ENCODE measurements around the gene IL1R1.
"Not testable (repeated sequence)": the region's sequence is repeated elsewhere in the genome, so short reads cannot be mapped to it uniquely, and the experiment has no call there.

The IL1R1 gene

DNA sequence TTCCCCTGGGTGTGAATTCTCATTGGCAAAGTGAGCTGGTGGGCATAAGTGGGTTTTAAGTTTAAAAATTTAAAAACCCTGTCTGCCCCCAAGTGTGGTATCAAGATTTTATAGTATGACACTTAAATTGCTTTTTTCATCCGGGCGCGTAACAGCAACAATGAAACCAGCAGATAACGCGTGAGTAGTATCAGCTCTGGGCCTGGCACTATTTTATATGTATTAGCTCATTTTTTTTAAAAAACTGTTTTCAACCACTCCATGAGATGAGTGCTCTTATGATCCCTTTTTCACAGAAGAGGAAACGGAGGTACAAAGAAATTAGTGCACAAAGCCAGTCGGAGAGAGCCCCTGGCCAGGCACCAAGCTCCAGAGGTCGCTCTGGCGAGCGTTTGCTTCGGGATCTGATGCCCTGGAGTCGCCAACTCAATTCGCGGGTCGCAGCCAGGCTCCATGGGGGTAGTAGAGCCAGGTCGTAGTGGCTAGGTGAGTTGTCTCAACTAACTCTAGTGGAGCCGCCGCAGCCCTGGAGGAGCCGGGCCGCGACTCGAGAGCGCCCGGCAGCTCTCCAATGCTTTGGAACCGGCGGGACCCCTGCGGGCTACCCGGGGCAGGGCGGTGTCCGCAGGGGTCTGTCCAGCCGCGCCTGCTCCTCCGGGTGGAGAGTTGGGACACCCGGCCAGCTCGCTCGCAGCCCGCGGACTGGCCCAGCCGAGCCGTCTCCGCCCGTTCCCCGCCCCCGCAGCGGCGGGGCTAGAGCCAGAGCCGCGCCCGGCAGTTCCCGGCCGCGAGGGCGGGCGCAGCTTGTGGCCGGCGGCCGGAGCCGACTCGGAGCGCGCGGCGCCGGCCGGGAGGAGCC, at the start of gene IL1R1:
IL1R1 (plus strand) TSS at position 777 of the 859 bp plus-strand sequence. CDS start 14,979 bp downstream, outside the sequence.
- peak within 1 kb of the TSS; percentile 10 to 87 for H3K27ac Mint-ChIP-seq
- H3K27me3 Mint-ChIP-seq: peaks cover 51% of the 10 kb centered on the region
- peak within 1 kb of the TSS; percentile 79 to 83 for H3K4me3 Mint-ChIP-seq
- peak; percentile 47 for ATAC-seq
- DNase-seq: peak in 1 of 2 donors; percentile 28
- peaks cover 52% of the 10 kb centered on the region for H3K4me1 Mint-ChIP-seq
- peaks cover 54 to 55% of the 10 kb centered on the region in 2 donors for H3K9me3 Mint-ChIP-seq

DNA sequence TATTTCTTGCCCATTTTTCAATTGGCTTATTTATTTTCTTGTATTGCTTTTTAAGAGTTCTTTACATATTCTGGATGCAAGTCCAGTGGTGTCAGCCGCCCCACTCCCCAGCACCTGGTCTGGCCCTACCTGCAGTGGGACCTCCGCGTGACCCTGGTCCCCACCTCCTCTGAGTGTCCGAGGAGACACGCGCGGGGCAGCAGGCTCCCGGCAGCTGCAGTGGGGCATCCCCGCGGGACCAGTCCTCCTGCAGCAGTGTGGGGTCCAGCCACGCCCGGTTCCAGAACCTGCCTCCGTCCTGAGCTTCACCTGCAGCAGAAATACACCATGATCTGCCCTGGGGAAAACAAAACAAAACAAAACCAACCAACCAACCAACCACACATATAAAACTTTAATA, 48.9 kb upstream of the IL1R1 start:
- ATAC-seq (no peak), DNase-seq (no peak)
- no peak overlapping the region for H3K27ac Mint-ChIP-seq
- peaks cover 6% of the 10 kb centered on the region for H3K4me1 Mint-ChIP-seq
- no peaks in the 10 kb centered on the region for H3K27me3 Mint-ChIP-seq
- peaks cover 24 to 33% of the 10 kb centered on the region in 2 donors for H3K9me3 Mint-ChIP-seq
- no peak overlapping the region for H3K4me3 Mint-ChIP-seq

DNA sequence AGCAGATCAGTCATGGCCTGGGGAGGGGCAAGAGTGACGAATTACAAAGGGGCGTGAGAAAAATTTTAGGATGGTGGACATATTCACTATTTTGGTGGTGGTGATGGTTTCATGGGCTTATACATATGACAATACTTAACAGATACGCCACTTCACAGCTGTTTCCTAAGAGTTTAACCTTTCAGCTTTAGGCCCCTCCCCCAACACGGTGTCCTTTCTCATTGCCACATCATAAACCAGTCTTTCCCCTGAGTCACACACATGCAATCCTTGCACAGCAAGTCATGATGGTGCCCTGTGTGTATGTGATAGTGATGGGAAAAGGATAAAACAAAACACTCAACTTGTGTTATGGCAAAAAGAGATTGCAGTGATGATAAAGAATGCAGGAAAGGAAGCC, 47.6 kb upstream of the IL1R1 start:
- H3K27me3 Mint-ChIP-seq: peaks cover 2% of the 10 kb centered on the region
- ATAC-seq: peak; percentile 79
- H3K4me3 Mint-ChIP-seq: no peak overlapping the region
- no peak overlapping the region for H3K27ac Mint-ChIP-seq
- peaks cover 18 to 27% of the 10 kb centered on the region in 2 donors for H3K9me3 Mint-ChIP-seq
- H3K4me1 Mint-ChIP-seq: peaks cover 8% of the 10 kb centered on the region
- DNase-seq: peak in 1 of 2 donors; percentile 42

GRCh38 chr2:102096103-102096502, 46.4 kb upstream of the IL1R1 start:
- H3K27me3 Mint-ChIP-seq: peaks cover 7% of the 10 kb centered on the region
- no peak for ATAC-seq

GRCh38 chr2:102098756-102099155, 43.8 kb upstream of the IL1R1 start:
- Mint-ChIP-seq H3K9me3 (peaks cover 0 to 7% of the 10 kb centered on the region in 2 donors), H3K27me3 (peaks cover 17% of the 10 kb centered on the region), H3K4me1 (peaks cover 21% of the 10 kb centered on the region), H3K4me3 (no peak overlapping the region), H3K27ac (no peak overlapping the region)
- DNase-seq (no peak), ATAC-seq (no peak)

More at GRCh38 chr2:102096103-102096502, 46.4 kb upstream of the IL1R1 start:
- Mint-ChIP-seq H3K9me3 (peaks cover 12 to 19% of the 10 kb centered on the region in 2 donors), H3K27ac (no peak overlapping the region), H3K4me3 (no peak overlapping the region), H3K4me1 (peaks cover 20% of the 10 kb centered on the region)
- DNase-seq: no peak

DNA sequence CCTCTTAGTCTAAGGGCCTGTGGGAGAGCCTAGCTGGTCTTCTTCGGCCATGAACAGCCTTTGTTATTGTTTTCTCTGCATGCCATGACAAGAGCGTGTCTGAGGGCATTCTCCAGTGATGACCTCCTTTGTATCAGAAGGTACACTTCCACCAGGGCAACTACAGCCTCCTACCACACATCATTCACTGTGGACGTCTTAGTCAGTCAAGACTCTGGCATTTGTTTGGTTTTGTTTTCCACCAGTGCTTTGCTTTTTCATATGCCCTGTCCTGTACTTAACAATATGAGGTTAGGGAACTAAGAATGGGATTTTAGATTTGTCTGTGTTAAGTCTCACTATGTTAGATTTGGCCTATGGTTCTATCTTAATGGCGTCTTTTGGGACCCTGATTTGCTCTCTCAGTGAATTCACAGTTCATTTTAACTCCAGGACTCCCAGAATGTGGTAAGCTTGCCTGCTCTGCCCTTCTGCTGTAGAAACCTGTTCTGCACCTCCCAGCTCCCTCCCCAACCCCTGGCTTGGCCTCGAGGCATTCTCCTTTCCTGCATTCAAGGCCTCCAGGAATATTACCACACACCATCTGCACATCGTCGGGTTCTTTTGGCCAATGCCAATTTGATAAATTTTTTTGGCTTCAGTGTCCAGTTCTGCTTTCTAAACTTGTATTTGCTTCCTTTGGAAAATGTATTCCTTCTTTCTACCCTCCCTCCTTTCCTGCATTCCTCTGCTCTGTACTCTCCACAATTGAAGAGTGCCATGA, 42.8 kb upstream of the IL1R1 start:
- Mint-ChIP-seq H3K4me3 (peak overlapping the region; percentile 43 to 61), H3K9me3 (peaks cover 0 to 7% of the 10 kb centered on the region in 2 donors), H3K27ac (peak overlapping the region; percentile 47 to 61), H3K27me3 (peaks cover 17% of the 10 kb centered on the region), H3K4me1 (peaks cover 30% of the 10 kb centered on the region)
- ATAC-seq (no peak), DNase-seq (no peak)

DNA sequence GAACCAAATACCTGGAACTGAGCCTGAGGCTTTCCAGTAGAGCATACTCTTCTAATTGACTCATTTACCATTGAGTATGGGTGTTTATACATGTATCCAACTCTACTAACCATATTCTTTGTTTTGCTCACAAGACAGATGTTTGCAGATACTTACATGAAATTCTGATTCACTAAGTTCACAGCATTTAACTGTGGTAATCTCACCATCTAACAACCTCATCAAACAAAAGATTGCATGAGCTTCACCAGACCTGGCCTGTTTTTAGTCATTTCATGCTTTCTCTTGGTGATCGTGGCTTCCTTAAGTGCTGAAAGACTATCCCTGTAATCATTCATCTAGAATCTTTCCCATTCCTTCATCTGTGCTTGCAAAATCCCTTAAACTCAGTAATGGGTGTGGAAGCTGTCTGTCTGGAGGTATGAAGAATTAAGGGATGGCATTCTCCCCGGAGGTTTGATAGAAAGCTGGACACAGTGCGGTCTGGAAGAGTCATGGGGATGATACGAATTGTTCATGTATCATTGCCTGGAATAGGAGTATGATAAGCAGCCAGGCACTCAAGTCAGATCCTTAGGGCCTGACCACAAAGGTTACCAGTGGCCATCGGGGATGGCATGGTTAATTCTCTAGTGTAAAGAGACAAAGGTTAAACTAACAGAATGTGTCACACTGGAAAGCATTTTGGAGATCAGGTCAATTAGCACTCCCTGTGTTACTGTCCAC, 42.0 kb upstream of the IL1R1 start:
- peaks cover 17% of the 10 kb centered on the region for H3K27me3 Mint-ChIP-seq
- peak in 1 of 2 donors; percentile 59 for DNase-seq
- H3K27ac Mint-ChIP-seq: peak overlapping the region; percentile 47 to 61
- H3K4me1 Mint-ChIP-seq: peaks cover 27% of the 10 kb centered on the region
- H3K9me3 Mint-ChIP-seq: peaks cover 0 to 7% of the 10 kb centered on the region in 2 donors
- peak; percentile 91 for ATAC-seq
- H3K4me3 Mint-ChIP-seq: peak overlapping the region; percentile 43 to 61

- Mint-ChIP-seq H3K27ac (no peak overlapping the region), H3K9me3 (peaks cover 0 to 7% of the 10 kb centered on the region in 2 donors), H3K4me1 (peaks cover 32% of the 10 kb centered on the region), H3K27me3 (peaks cover 22% of the 10 kb centered on the region), H3K4me3 (no peak overlapping the region)
- DNase-seq: no peak
- no peak for ATAC-seq
These were observed 41.3 kb upstream of the IL1R1 start for GRCh38 chr2:102101097-102101848.

GRCh38 chr2:102101849-102102635, 40.5 kb upstream of the IL1R1 start:
- Mint-ChIP-seq H3K4me1 (peaks cover 32% of the 10 kb centered on the region), H3K27me3 (peaks cover 22% of the 10 kb centered on the region), H3K27ac (no peak overlapping the region), H3K4me3 (no peak overlapping the region), H3K9me3 (peaks cover 0 to 7% of the 10 kb centered on the region in 2 donors)
- DNase-seq (no peak), ATAC-seq (no peak)

DNA sequence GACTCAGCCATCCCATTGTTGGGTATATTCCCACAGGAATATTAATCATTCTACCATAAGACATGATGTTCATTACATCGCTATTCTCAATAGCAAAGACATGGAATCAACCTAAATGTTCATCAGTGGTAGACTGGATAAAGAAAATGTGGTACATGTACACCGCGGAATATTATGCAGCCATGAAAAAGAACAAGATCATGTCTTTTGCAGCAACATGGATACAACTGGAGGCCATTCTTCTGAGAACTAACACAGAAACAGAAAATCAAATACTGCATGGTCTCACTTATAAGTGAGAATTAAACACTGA, 40.0 kb upstream of the IL1R1 start:
- H3K27ac Mint-ChIP-seq, DNase-seq, H3K4me3 Mint-ChIP-seq, ATAC-seq, H3K9me3 Mint-ChIP-seq: not testable (repeated sequence)
- peaks cover 22% of the 10 kb centered on the region for H3K27me3 Mint-ChIP-seq
- peaks cover 32% of the 10 kb centered on the region for H3K4me1 Mint-ChIP-seq

- Mint-ChIP-seq H3K4me3 (peak overlapping the region in 1 of 2 donors; percentile 13), H3K27ac (no peak overlapping the region), H3K9me3 (peaks cover 0 to 7% of the 10 kb centered on the region in 2 donors), H3K27me3 (peaks cover 22% of the 10 kb centered on the region), H3K4me1 (peaks cover 32% of the 10 kb centered on the region)
- DNase-seq: no peak
- no peak for ATAC-seq
These were observed 39.3 kb upstream of the IL1R1 start for GRCh38 chr2:102103284-102103683.

GRCh38 chr2:102103992-102104871, 38.3 kb upstream of the IL1R1 start:
- ATAC-seq (peak; percentile 79), DNase-seq (peak; percentile 42 to 84)
- Mint-ChIP-seq H3K4me1 (peaks cover 32% of the 10 kb centered on the region), H3K27ac (peak overlapping the region in 1 of 2 donors; percentile 66), H3K27me3 (peaks cover 22% of the 10 kb centered on the region), H3K9me3 (peaks cover 0 to 7% of the 10 kb centered on the region in 2 donors), H3K4me3 (peak overlapping the region; percentile 73 to 81)

GRCh38 chr2:102106133-102106556, 36.4 kb upstream of the IL1R1 start:
- no peak for DNase-seq
- ATAC-seq: no peak
- H3K27me3 Mint-ChIP-seq: peaks cover 15% of the 10 kb centered on the region
- no peak overlapping the region for H3K4me3 Mint-ChIP-seq
- no peaks in the 10 kb centered on the region for H3K9me3 Mint-ChIP-seq
- no peak overlapping the region for H3K27ac Mint-ChIP-seq
- H3K4me1 Mint-ChIP-seq: peaks cover 31% of the 10 kb centered on the region

All from stimulated activated naive CD8-positive, alpha-beta T cell treated with anti-CD3 and anti-CD28 coated beads, Interleukin-15, amount 100 ng/mL, for 72 hours (primary cell).